NCI-H69 (cell line): ENCODE results near the gene HGFAC.

ENCODE experiments used
- DNase-seq: peaks from one replicate; lab custom pipeline; 2025; lab: John Stamatoyannopoulos, UW

The HGFAC gene

DNA sequence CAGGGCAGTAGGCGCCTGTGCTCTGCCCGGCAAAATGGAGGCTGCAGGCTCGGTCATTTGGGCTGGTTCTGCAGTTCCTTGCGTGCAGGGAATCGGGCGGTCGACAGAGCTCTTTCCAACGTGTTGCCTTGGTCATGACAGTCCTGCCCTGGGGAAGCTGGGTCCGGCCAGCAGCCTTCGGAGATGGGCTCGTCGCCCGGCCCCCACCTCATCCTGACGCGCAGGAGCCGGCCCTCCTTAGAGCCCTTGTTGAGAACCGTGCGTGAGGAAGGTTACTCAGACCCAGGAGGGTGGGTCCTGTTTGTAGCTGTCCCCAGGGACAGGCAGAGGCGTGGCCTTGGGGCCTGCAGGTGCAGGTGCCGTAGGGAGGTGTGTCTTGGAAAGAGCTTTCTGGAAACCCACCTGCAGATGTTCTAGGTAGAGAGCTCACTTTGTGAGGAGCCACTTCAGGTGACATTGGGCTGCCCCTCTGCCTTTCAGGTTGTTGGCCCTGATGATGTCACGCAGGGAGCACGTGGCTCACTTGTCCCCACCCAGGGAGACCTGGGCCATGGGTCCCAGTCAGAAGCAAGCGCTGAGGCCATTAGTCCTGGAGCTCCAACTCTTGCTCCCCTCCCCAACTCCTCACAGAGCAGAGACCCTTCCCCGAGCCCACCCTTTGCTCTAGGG, 15.2 kb upstream of the HGFAC start:
- no peak for DNase-seq

DNA sequence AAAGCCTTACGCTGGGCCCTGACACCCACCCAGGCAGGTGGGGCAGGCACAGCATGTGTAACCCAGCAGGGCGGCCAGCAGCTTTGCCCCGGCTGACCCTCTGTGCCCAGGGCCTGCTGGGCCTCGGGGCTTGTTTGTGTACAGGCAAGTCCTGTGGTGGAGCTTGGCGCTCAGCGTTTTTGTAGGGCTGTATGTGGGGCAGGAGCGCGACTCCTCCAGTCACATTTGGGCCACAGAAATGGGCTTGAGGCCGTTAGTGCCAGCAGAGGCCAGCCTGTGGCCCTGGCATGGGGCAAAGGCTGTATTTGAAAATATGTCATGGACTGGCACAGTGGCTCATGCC, 14.7 kb upstream of the HGFAC start:
- no peak for DNase-seq

DNA sequence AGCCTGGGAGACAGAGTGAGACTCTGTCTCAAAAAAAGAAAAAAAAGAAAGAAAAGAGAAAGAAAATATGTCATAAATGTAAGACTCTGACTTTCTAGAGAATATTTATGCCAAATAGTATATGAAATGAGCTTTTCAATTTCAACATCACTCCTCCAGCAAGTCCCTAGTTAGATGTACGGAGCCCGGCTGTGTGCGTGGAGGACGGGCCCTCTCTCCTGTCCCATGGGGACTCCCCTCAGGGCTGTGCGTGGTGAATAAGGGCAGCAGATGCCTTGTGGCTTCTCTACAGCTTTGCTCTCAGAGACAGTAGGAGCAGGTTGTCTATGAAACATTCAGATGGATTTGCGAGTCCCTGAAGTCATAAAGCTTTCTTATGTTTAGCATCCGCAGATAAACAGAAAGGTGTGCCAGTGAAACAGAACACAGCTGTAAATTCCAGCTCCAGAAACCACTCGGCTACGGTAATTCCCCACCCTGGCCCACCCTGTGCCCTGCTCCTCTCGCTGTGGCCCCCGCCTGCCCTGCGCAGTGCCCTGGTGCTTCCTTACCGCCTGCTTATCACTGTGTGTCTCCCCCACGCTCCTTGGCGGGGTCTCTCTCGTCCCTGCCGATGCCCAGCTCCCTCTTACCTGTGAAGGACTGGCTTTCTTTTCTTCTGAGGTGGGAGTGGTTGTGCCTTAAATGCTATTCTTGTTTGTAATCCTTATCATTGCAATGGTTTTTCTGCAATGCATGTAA, 13.9 kb upstream of the HGFAC start:
- no peak for DNase-seq

DNA sequence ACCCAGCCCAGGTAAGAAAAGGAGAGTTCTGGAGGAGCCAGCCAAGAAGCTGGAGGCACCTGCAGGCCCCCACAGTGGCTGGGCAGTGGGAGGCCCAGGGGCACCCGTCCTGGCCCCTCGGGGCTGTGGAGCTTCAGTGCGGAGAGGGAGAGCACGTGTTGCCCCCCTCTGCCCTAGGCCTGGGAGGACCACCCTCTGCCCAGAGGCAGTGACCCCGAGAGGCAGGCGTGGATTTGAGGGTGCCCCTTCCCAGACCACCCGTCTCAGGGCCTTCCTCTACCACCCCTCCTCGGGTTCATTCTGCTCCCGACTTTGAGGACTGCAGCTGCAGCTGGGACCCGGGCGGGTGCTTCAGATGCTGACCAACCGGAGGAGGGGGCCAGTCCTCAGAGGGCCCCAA, 12.1 kb upstream of the HGFAC start:
- DNase-seq = no peak

DNA sequence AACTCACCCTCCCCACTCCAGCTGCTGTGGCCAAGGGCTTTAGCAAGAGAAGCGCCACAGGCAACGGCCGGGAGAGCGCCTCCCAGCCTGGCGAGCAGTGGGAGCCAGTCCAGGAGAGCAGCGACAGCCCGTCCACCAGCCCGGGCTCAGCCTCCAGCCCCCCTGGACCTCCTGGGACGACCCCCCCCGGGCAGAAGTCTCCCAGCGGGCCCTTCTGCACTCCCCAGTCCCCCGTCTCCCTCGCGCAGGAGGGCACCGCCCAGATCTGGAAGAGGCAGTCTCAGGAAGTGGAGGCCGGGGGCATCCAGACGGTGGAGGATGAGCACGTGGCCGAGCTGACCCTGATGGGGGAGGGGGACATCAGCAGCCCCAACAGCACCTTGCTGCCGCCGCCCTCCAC, 11.2 kb upstream of the HGFAC start:
- no peak for DNase-seq

DNA sequence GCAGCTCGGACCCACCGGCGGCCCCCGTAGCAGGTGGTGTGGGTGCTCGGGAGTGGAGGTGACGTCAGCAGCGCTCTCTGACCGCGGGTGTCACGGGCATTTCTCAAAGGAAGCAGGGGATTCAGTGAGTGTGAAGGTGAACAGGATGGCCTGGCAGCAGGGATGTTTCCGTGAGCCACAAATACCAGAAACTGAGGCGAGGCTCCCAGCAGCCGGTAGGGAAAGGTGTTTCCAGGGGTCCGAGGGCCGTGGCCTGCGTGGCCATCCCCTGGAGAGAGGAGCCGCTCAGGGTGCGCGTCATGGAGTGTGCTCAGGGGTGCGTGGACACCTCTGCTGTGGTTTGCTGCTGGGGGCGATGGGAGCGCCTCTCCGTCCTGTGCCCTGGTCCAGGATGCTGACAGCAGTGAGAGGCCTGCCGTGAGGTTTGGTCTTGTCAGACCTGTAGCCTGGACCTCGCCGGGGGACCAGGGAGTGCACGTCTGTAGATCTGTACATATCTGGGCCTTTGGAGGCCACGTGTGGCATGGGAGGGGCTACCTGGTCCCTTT, 10.2 kb upstream of the HGFAC start:
- DNase-seq = no peak

DNA sequence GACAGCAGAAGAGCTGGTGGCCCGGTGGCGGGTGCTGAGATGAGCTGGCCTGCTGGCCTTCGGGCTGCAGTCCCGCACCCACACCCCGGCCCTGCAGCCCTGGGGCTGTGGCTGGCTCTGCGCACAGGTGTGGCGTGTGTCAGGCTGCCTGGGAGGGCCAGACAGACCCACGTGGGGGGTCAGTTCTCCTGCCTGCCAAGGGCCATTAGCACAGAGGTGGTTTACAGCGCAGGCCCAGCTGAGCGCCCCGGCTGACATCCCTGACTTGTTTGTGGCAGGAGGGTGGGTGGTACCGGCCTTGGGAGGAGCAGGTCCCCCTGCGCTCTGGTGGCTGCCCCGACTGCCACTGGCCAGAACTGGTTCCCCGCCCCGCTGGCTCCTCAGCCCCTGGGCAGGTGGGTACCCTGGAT, 9.4 kb upstream of the HGFAC start:
- peak; percentile 49 for DNase-seq

DNA sequence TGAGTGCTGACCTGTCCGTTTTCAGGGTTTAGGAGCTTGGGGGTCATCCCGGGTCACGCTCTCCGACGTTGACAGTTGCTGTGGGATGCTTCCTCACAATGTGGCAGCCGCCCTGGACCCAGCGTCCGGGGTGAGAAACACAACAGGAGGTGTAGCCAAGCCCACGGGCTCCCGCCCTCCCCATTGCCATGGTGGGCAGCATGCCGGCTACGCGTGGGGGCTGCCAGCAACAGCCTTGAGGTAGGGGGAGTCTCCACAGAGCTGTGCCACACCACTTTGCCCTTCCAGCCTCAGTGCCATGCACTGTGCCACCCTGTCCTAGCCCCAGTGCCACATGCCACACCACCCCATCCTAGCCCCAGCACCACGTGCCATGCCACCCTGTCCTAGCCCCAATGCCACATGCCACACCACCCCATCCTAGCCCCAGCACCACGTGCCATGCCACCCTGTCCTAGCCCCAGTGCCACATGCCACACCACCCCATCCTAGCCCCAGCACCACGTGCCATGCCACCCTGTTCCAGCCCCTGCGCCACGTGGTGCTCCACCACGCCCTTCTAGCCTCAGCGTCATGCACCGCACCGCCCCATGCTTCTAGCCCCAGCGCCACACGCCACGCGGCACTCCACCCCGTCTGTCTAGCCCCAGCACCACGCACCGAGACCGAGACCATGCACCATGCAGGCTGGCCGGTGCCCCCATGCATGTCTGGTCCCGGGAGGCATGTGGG, 8.5 kb upstream of the HGFAC start:
- no peak for DNase-seq

DNA sequence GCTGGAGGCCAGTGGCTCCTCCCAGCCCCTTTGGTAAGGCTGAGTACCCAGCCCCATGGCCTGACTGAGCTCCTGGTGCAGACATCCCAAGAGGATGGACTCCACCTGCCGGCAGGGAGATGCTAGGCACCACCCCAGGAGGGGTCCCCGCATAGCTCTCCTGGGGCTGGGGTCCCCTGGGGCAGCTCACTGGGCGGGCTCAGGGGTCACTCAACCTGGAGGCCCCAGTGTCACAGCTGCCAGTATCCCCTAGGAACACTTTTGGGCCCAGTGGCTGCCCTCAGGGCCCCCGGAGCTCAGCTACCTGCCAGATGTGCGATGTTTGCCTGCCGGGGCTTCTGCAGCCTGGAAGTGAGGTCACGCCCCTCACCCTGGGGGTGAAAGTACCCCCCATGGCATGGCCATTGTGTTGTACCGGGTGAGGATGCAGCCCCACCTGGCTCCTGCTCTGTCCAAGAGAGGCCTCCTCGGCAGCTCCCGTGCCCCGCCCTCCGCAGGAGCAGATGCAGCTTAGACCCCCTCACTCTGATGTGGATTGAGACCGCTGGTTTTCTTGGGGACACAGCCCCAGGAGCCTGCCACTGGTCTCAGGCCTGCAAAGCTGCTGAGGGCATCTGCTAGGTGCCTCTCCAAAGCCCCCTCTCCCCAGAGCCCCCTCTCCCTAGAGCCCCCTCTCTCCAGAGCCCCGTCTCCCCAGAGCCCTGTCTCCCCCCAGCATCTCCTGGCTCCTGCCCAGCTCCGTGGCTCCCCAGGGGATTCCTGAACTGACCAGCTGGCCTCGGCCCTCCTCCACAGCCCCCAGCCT, 6.7 kb upstream of the HGFAC start:
- DNase-seq = peak; percentile 47

DNA sequence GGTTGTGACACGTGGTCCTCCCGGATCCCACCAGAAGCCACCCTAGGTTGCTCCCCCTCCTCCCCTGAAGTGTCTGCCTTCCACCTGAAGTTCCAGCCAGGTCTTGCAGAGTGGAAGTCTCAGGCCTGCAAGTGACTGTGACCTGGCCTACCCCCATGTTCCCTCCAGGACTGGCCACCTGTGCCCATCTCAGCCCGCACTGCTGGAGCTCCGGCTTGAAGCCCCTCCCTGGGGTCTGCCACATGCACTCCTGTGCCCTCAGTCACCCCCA, 6.1 kb upstream of the HGFAC start:
- DNase-seq = no peak

DNA sequence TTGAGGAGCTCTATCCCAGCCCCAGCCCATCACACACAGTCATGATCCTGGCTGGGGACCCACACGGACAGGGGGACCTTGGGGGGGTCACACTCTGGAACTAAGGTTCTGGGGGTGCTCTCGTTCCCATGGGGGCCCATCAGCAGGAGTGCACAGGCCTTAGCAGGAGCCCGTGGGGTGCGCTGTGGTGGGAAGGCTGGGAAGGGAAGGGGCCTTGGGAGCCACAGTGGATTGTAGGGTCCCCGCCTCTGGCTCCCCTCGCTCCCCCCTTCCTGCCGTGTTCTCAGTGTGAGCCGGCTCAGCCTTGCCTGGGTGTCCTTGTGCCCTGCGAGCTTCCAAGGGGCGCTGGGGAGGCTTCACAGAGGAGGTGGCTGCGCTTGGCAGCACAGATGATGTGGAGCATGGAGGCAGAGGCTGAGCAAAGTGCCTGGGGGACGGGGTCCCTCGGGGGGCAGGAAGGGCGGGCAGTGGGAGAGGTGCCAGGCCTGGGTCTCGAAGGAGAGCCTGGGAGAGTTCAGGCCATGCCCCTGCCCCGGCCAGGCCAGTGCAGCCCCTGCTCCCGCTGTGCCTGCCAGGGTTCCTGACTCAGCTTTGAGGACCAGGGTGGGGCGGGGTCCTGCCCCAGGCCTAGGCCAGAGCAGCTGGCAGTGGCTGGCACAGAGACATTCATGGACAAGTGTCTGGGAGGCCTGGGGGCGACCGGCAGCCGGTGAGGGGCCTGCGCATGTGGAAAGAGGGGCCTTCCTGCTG, 5.5 kb upstream of the HGFAC start:
- no peak for DNase-seq

DNA sequence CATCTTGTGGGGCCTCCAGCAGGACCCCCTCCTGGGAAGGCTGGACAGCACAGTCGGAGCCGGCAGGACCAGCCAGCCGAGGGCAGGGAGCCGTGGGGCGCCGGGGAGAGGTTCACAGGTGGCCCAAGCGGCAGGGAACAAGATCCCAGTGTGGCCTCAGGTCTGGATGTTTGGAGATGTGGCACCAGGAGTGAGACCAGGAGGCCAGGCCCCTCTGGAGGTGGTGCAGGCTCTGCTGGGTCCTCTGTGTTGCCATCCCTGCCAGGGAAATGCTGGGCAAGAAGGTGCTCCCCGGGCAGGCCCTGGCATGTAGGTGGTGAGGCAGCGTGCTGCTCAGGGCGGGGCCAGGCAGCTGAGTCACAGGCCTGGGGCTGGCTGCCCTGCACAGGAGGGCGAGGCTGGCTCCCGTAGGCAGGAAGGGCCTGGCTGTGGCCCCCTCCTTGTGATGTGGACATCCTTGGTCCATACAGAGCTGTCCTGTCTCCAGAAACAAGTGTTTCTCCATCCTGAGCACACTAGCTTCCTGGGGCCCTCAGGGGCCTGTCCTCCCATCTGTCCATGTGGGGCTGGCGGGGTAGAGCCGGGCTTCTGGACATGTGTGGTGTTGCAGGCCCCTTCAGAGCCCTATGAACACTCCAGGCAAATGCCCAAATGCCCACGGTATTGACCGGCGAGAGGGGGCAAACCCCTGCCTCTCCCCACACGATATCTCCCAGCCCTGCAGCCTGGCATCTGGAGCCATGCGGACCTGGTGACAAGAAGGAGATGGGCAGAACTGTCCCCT, 4.8 kb upstream of the HGFAC start:
- peak; percentile 86 for DNase-seq

DNA sequence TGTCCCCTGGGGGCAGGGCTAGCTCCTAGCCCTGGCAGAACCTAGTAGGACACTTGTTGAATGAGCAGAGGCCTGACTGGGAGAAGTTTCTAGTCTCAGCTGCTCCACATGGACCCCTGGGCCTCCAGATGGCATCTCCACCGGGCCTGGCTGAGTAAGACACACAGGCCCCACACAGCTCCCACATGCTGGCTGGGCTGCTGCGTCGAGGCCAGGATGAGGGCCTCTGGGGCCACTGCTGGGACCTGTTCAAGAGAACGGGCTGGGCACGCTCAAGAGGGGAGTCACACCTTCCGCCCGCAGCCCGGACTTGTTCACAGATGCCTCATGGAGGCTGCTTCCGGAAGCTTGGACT, 4.2 kb upstream of the HGFAC start:
- no peak for DNase-seq

DNA sequence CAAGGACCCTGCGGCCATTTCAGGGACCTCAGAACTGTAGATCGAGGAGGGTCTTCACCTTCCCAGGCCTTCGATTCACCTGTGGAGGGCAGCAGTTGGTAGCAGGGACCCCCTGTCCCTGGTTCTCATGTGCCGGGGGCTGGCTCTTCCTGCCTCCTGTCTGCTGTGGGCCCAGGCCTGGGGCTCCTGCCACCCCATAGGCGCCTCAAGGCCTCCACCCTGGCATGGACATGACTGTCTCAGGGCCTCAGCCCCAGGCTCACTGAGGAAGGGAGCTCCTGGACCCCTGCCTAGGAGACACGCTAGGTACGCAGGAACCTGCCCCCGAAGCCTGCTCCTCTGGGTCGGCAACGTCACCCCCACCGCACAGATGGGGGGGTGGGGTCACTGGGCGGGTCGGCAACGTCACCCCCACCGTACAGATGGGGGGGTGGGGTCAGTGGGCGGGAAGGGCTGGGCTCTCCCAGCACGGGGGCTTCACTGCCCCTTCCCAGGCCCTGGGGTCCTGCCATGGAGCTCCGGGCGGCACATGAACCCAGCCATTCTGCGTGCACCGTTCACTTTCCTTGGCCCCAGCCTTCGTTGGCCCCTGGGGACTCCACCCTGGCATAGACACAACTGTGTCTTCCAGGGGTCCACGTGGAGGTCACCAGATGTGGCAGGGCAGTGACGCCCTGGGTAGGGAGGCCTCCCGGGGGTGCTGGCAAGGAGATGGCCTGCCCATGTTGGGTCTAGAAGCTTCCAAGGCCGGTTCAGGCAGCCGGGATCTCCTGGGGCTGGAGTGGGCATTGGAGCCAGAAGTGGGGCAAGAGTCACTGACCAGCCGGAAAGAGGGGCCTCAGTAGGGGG, 3.5 kb upstream of the HGFAC start:
- no peak for DNase-seq

DNA sequence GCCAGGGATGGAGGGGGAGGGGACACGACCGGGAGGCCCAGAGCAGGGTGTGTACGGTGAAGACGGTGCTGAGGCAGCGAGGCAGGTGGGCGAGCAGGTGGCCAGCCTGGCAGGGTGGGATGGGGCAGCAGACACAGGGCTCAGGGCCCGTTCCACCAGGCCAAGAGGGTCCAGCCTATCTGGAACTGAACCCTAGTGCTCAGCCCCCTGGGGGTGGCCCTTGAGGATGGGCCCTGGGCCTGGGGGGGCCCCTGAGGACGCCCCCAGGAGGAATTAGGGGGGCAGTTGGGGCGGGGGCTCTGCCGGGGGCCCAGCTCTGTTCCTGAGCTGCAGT, 3.0 kb upstream of the HGFAC start:
- DNase-seq = no peak

DNA sequence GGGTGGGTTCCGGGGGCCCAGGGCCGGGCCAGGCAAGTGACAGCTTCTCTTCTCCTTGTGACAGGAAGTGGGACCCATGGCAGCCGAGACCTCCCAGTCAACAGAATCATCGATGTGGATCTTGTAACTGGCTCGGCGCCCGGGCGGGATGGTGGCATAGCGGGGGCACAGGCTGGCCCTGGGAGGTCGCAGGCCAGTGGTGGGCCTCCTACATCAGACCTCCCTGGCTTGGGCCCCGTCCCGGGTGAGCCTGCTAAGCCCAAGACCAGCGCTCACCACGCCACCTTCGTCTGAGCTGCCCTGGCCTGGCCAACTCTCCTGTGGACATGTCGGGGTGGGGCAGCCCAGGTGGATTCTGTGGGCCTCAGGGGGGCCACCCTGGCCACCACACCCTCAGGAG, 2.4 kb upstream of the HGFAC start:
- no peak for DNase-seq

DNA sequence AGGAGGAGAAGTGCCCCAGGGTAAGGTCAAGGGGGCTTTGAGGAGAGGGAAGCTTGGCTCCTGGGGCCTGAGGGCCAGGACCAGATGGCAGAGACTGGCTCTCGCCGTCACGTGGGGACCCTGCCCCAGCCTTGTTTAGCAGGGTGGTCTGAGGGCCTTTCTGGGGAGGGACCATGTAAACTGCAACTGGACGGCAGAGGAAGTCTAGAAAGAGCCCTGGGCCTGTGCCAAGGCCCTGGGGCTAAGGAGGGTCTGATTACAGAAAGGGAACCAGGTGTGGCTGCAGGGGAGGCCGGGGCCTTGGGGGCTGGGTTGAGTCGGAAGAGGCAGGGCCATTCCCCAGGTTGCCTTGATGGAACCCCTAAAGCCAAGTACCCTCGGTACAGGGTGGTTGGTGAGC, 1.8 kb upstream of the HGFAC start:
- peak; percentile 47 for DNase-seq

DNA sequence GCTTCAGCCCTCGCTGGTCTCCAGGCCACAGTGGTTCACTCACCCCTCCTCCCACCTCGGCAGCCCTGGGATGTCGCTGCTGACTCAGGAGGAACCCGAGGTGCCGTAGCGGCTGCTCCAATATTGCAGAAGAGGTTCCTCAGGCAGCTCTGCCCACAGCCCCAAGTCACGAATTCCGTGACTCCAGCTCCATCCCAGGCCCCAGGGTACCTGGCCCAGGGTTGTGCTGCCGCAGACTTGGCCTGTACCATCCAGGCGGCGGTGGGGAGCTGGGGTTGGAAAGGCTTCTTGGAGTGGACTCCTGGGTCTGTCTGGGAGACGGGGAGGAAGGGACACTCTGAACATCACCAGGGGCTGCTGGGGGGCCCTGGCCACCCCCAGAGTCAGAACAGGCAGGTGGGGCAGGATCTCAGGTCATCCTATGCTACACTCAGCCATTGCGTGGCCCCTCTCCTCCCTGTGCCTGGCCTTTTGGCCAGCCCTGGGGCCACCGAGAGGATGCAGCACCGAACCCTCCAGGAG, 728 bp upstream of the HGFAC start:
- no peak for DNase-seq

DNA sequence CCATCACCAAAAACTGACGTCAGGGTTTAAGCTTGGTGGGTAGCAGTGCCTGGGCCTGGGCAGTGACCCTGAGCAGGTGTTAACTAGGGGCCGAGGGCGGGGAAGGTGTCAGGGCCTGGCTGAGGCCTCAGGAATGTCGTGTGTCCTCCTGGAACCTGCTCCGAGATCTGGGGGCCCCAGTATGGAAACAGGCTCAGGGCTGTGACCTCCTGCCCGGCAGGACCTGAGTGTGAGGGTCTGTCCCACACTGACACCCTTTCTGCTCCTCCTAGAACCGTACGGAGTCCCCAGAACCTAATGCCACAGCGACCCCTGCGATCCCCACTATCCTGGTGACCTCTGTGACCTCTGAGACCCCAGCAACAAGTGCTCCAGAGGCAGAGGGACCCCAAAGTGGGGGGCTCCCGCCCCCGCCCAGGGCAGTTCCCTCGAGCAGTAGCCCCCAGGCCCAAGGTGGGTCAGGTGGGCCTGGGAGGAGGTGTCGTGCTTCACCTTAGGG, 741 bp downstream of the HGFAC start:
- no peak for DNase-seq
